SK-N-SH (cell line): ENCODE measurements around the gene FAM234A. TPM values are rescaled to one million over a fixed set of nuclear protein-coding genes. Genes with fewer than 3 reads are reported as not detected.

Experiments
- CTCF ChIA-PET: fragments of 300-600, 350-600 bp; formaldehyde crosslinking; extraction: SDS; loops from one replicate; lab custom pipeline; 2021; lab: Yijun Ruan, JAX
- POLR2A ChIA-PET: fragments of 350-600 bp; sonication (Branson Sonifier 250); formaldehyde crosslinking; extraction: SDS; loops from one replicate; lab custom pipeline; 2020; ENCODE audit warnings: antibody characterized with exemption, inconsistent platforms; lab: Yijun Ruan, JAX
- DNase-seq: peaks from one replicate; pipeline ENCODE4 v3.0.0; 2012
- H2AFZ ChIP-seq: fragments of 200-600 bp; sonication (generic); 2 replicates; pipeline ENCODE4 v1.8.1; 2016; ENCODE audit warnings: antibody characterized with exemption, mild to moderate bottlenecking, low read depth
- H3F3A ChIP-seq: fragments of 200-600 bp; sonication (generic); replicated peaks from 2 replicates; pipeline ENCODE3; 2016; ENCODE audit warnings: antibody characterized with exemption, mild to moderate bottlenecking; ENCODE audit not compliant: insufficient read depth
- H3K27ac ChIP-seq, 2 experiments: fragments of 200-500 bp in 1 of 2; fragments of 200-600 bp in 1 of 2; sonication (Bioruptor generic) in 1 of 2; sonication (generic), shearing (Covaris generic) in 1 of 2; 2 replicates each; pipeline versions ENCODE4 v1.5.1 to v1.6.1; 2014 to 2016; ENCODE audit warnings: low read depth in 2 of 2, inconsistent platforms in 1 of 2, low read length in 1 of 2, mild to moderate bottlenecking in 1 of 2, mixed read lengths in 1 of 2
- H3K27me3 ChIP-seq: fragments of 200-600 bp; sonication (generic), shearing (Covaris generic); 2 replicates; pipeline ENCODE4 v1.6.1; 2016; ENCODE audit warnings: mixed run types; ENCODE audit not compliant: insufficient read depth
- H3K36me3 ChIP-seq, 2 experiments: fragments of 200-500 bp in 1 of 2; fragments of 200-600 bp in 1 of 2; sonication (Bioruptor generic) in 1 of 2; sonication (generic) in 1 of 2; replicated peaks in 1 of 2; 2 replicates each; pipeline versions ENCODE3 to v1.5.1; 2014 to 2016; ENCODE audit warnings: low read length in 1 of 2, mild to moderate bottlenecking in 1 of 2; ENCODE audit not compliant: insufficient read depth in 2 of 2, control insufficient read depth in 1 of 2
- H3K4me1 ChIP-seq, 2 experiments: fragments of 200-500 bp in 1 of 2; fragments of 200-600 bp in 1 of 2; sonication (Bioruptor generic) in 1 of 2; sonication (generic), shearing (Covaris generic) in 1 of 2; 2 replicates each; pipeline versions ENCODE4 v1.5.1 to v1.6.1; 2014 to 2016; ENCODE audit warnings: low read depth in 1 of 2, low read length in 1 of 2, mixed run types in 1 of 2; ENCODE audit not compliant: insufficient read depth in 2 of 2, control insufficient read depth in 1 of 2
- H3K4me2 ChIP-seq: fragments of 200-600 bp; sonication (generic), shearing (Covaris generic); 2 replicates; pipeline ENCODE4 v1.6.1; 2017; ENCODE audit warnings: mixed run types
- H3K4me3 ChIP-seq, 2 experiments: fragments of 200-500 bp in 1 of 2; fragments of 200-600 bp in 1 of 2; sonication (Bioruptor generic) in 1 of 2; sonication (generic), shearing (Covaris generic) in 1 of 2; 2 replicates each; pipeline versions ENCODE4 v1.5.1 to v1.8.1; 2014 to 2016; ENCODE audit warnings: low read depth in 2 of 2, inconsistent platforms in 1 of 2, low read length in 1 of 2, mild to moderate bottlenecking in 1 of 2, mixed read lengths in 1 of 2, moderate library complexity in 1 of 2
- H3K79me2 ChIP-seq: fragments of 200-600 bp; sonication (generic); 2 replicates; pipeline ENCODE4 v1.8.1; 2017; ENCODE audit warnings: mild to moderate bottlenecking; ENCODE audit not compliant: insufficient read depth
- H3K9ac ChIP-seq: fragments of 200-600 bp; sonication (generic); 2 replicates; pipeline ENCODE4 v1.6.1; 2017; ENCODE audit warnings: mixed run types
- H3K9me2 ChIP-seq: fragments of 200-600 bp; sonication (generic); 2 replicates; pipeline ENCODE4 v1.6.1; 2017; ENCODE audit warnings: mixed run types
- H3K9me3 ChIP-seq: fragments of 200-600 bp; sonication (generic); 2 replicates; pipeline ENCODE4 v1.6.1; 2017; ENCODE audit warnings: mixed run types, mild to moderate bottlenecking, moderate library complexity
- H4K20me1 ChIP-seq: fragments of 200-600 bp; sonication (generic); 2 replicates; pipeline ENCODE4 v1.6.1; 2017; ENCODE audit warnings: mild to moderate bottlenecking, mixed run types; ENCODE audit not compliant: insufficient read depth
- CTCF ChIP-seq: fragments of 200-600 bp; sonication (generic); IDR thresholded peaks from 2 replicates; pipeline ENCODE4 v1.6.1; 2017; ENCODE audit warnings: antibody characterized with exemption, mild to moderate bottlenecking, moderate library complexity
- ELF1 ChIP-seq: IDR thresholded peaks from 2 replicates; pipeline ENCODE4 v1.4.0; 2012
- FOSL2 ChIP-seq: IDR thresholded peaks from 2 replicates; pipeline ENCODE4 v1.4.0; 2012; ENCODE audit warnings: low read depth, mild to moderate bottlenecking, moderate library complexity, borderline replicate concordance
- GABPA ChIP-seq: IDR thresholded peaks from 2 replicates; pipeline ENCODE4 v1.4.0; 2012; ENCODE audit warnings: low read depth, mild to moderate bottlenecking
- IRF3 ChIP-seq: fragments of 150-350 bp; IDR thresholded peaks from 2 replicates; pipeline ENCODE4 v1.6.1; 2016; ENCODE audit warnings: mild to moderate bottlenecking, low read depth, low read length
- JUND ChIP-seq: IDR thresholded peaks from 2 replicates; pipeline ENCODE4 v1.4.0; 2012
- MAX ChIP-seq: IDR thresholded peaks from 2 replicates; pipeline ENCODE4 v1.4.0; 2012; ENCODE audit warnings: low read depth
- MXI1 ChIP-seq: IDR thresholded peaks from 2 replicates; pipeline ENCODE4 v1.6.1; 2012; ENCODE audit warnings: mild to moderate bottlenecking, low read depth, low read length, improper control_type of control experiment
- NFIC ChIP-seq: IDR thresholded peaks from 2 replicates; pipeline ENCODE4 v1.4.0; 2012; ENCODE audit warnings: borderline replicate concordance
- NRF1 ChIP-seq: IDR thresholded peaks from 2 replicates; pipeline ENCODE4 v1.6.1; 2012; ENCODE audit warnings: low read depth, mild to moderate bottlenecking, low read length
- PBX3 ChIP-seq: IDR thresholded peaks from 2 replicates; pipeline ENCODE4; 2012
- POLR2AphosphoS5 ChIP-seq: IDR thresholded peaks from 2 replicates; pipeline ENCODE4 v1.6.1; 2012; ENCODE audit warnings: low read depth, low read length
- USF2 ChIP-seq: fragments of 150-350 bp; IDR thresholded peaks from 2 replicates; pipeline ENCODE4 v1.6.1; 2017; ENCODE audit warnings: antibody characterized with exemption, low read length, low read depth, borderline replicate concordance
- YY1 ChIP-seq: IDR thresholded peaks from 2 replicates; pipeline ENCODE4 v1.4.0; 2012; ENCODE audit warnings: low read depth, mild to moderate bottlenecking
- whole genome bisulfite sequencing: methylation state at CpG from one replicate; pipeline ENCODE4 v1.1.6; 2017; ENCODE audit warnings: low lambda C conversion rate; 5-methylcytosine and 5-hydroxymethylcytosine counted together
- polyA plus RNA-seq, 3 experiments: library from polyadenylated mRNA; depleted of rRNA; stranded (reverse); fragments of >200 nt; gene quantifications; 2 replicates each; pipeline ENCODE4 v1.2.3, GENCODE V29; 2012

FAM234A gene
- polyA plus RNA-seq, 1 of the 3 experiments (the other 2 are of a cell fraction): 126 TPM

- no peaks in the 10 kb centered on the region for H4K20me1 ChIP-seq
- H3K27me3 ChIP-seq: no peaks in the 10 kb centered on the region
- DNase-seq: peak; percentile 14
- no peak overlapping the region for H3K4me2 ChIP-seq
- H3F3A ChIP-seq: no peaks in the 10 kb centered on the region
- CTCF ChIA-PET: no interaction called here
- H3K27ac ChIP-seq: no peak overlapping the region
- WGBS: 100% methylated on average over 1 of the region's 23 CpGs
- peaks cover 0 to 45% of the 10 kb centered on the region in 2 experiments for H3K36me3 ChIP-seq
- no peak overlapping the region for H3K4me3 ChIP-seq
- no peak overlapping the region for H3K9ac ChIP-seq
- H2AFZ ChIP-seq: no peak overlapping the region
- H3K4me1 ChIP-seq: peaks cover 0 to 8% of the 10 kb centered on the region in 2 experiments; a peak in 1 of 4 replicates
- no peaks in the 10 kb centered on the region for H3K79me2 ChIP-seq
- TF ChIP-seq JUND (no peak), FOSL2 (no peak), MXI1 (no peak), IRF3 (no peak), PBX3 (no peak), MAX (no peak), USF2 (no peak), YY1 (no peak), ELF1 (no peak), GABPA (no peak), NFIC (no peak), NRF1 (no peak), CTCF (no peak), POLR2AphosphoS5 (no peak)
- POLR2A ChIA-PET: interaction anchor here (1.0 kb wide), 1 partner anchor 43 kb away, joined by 3 read pairs; no protein-coding TSS in a partner anchor
- H3K9me2 ChIP-seq: no peaks in the 10 kb centered on the region
- H3K9me3 ChIP-seq: no peaks in the 10 kb centered on the region
Observed at GRCh38 chr16:264440-264951, 29.9 kb downstream of the FAM234A start.
